ENCODE measurements around the gene TYW5. TPM values are rescaled to one million over a fixed set of nuclear protein-coding genes. Genes with fewer than 3 reads are reported as not detected.

Gene TYW5
- total RNA-seq, 2 donors from 2014 or later, result 7.6 to 8.1 TPM

GRCh38 chr2:199911877-199912161 is 43.5 kb downstream of the TYW5 start:
- Histone ChIP-seq H3K9ac (ENCODE audit: low read depth in 2 of 2, low read length in 2 of 2) (peak overlapping the region; percentile 90 to 97), H3K4me3 (peak overlapping the region; percentile 92), H3K9me3 (no peaks in the 10 kb centered on the region), H3K27me3 (no peaks in the 10 kb centered on the region), H3K36me3 (no peaks in the 10 kb centered on the region), H3K4me1 (no peaks in the 10 kb centered on the region), H3K27ac (peak overlapping the region; percentile 94)
- intact Hi-C loops (cut with DNase I), result no loop called here
- no peak for DNase-seq
- TF ChIP-seq, protein P1, sequence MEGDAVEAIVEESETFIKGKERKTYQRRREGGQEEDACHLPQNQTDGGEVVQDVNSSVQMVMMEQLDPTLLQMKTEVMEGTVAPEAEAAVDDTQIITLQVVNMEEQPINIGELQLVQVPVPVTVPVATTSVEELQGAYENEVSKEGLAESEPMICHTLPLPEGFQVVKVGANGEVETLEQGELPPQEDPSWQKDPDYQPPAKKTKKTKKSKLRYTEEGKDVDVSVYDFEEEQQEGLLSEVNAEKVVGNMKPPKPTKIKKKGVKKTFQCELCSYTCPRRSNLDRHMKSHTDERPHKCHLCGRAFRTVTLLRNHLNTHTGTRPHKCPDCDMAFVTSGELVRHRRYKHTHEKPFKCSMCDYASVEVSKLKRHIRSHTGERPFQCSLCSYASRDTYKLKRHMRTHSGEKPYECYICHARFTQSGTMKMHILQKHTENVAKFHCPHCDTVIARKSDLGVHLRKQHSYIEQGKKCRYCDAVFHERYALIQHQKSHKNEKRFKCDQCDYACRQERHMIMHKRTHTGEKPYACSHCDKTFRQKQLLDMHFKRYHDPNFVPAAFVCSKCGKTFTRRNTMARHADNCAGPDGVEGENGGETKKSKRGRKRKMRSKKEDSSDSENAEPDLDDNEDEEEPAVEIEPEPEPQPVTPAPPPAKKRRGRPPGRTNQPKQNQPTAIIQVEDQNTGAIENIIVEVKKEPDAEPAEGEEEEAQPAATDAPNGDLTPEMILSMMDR (IDR thresholded peaks at IDR 0.05), result no peak

- peak; percentile 99 for DNase-seq
- Histone ChIP-seq H3K9ac (ENCODE audit: low read depth in 2 of 2, low read length in 2 of 2) (peak within 1 kb of the TSS; percentile 90 to 97), H3K27me3 (no peaks in the 10 kb centered on the region), H3K9me3 (no peaks in the 10 kb centered on the region), H3K4me1 (no peaks in the 10 kb centered on the region), H3K36me3 (no peaks in the 10 kb centered on the region), H3K4me3 (peak within 1 kb of the TSS; percentile 92), H3K27ac (peak within 1 kb of the TSS; percentile 94)
- intact Hi-C loops (cut with DNase I), result no loop called here
- TF ChIP-seq, protein P1 (IDR thresholded peaks at IDR 0.05), result no peak
These were observed 44.0 kb downstream of the TYW5 start, which contains the start of gene C2orf69 for GRCh38 chr2:199911052-199911876. Gene C2orf69, plus strand, starts transcription at chr2:199911293. Its CDS starts 146 bp downstream, at chr2:199911439.

DNA sequence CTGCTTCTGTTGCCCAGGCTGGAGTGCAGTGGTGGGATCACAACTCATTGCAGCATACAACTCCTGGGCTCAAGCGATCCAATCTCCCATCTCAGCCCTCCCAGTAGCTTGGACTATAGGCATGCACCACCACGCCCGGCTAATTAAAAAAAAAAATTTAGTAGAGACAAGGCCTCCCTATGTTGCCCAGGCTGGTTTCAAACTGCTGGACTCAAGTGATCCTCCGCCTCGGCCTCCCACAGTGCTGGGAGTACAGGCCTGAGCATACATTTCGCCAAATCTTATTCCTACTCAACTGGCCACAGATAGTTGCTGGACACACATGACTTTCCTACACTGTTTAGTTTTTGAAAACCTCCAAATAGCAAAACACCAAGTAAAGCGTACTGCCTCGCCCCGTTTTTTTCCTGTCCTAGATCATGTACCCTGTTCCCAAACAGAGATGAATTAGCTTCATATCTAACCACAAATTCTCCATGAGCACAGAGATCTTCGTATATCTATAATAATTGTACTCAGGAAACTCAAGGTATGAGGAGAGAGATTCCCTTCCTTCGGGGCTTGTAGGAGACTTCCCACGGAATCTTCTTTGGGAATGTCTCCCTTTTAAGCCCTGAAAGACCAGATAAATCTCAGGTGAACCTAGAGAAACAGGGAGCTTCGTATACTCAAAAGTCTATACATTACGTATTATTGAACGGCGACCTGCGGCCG is 44.8 kb downstream of the TYW5 start:
- Histone ChIP-seq H3K9ac (ENCODE audit: low read depth in 2 of 2, low read length in 2 of 2) (no peak overlapping the region), H3K27ac (no peak overlapping the region), H3K4me3 (peak overlapping the region; percentile 92), H3K36me3 (no peaks in the 10 kb centered on the region), H3K4me1 (no peaks in the 10 kb centered on the region), H3K9me3 (no peaks in the 10 kb centered on the region), H3K27me3 (no peaks in the 10 kb centered on the region)
- intact Hi-C loops (cut with DNase I), result no loop called here
- TF ChIP-seq, protein P1 (IDR thresholded peaks at IDR 0.05), result no peak
- DNase-seq, result no peak

DNA sequence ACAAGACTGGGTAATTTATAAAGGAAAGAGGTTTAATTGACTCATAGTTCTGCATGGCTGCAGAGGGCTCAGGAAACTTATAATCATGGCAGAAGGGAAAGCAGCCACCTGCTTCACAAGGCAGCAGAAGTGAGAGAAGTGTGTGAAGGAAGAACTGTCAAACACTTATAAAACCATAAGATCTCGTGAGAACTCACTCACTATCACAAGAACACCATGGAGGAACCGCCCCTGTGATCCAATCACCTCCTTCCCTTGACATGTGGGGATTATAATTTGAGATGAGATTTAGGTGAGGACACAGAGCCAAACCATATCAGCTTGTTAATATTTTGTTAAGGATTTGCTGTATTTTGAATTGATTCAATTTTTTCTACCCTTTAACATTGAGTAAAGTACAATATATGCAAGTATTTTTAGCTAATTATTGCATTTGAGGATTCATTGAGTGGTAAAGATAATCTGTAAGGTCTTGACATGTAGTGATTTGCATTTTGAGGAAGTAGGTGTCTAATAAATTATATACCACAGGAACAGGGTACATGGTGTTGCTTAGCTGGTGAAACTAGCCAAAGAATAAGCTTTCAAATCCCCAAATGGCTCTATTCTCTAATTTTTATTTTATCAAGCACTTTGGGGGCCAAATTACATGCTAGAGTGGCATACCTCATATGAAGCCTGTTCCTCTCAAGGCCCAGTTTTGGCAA is 48.1 kb downstream of the TYW5 start:
- Histone ChIP-seq H3K27me3 (no peaks in the 10 kb centered on the region), H3K9me3 (no peaks in the 10 kb centered on the region), H3K27ac (no peak overlapping the region), H3K4me1 (no peaks in the 10 kb centered on the region), H3K36me3 (no peaks in the 10 kb centered on the region), H3K9ac (ENCODE audit: low read depth in 2 of 2, low read length in 2 of 2) (no peak overlapping the region), H3K4me3 (no peak overlapping the region)
- TF ChIP-seq, protein P1 (IDR thresholded peaks at IDR 0.05), result no peak
- no peak for DNase-seq
- intact Hi-C loops (cut with DNase I), result no loop called here

DNA sequence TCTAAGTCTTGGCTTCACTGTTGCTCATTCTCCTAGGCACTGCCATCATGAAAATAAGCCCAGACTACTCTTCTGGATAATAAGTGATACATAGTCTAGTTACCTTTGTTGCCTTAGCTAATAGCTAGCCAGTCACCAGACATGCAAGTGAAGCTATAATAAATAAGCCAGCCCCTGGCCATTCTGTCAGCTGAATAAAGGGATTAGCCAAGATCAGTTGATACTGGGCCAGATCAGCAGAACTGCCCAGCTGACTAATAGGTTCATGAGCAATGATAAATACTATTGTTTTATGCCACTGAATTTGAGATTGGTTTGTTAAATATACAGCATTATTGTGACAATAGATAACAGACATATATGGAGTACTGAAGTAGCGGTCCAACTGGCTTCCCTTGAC is 52.2 kb downstream of the TYW5 start:
- Histone ChIP-seq H3K4me3 (no peak overlapping the region), H3K36me3 (no peaks in the 10 kb centered on the region), H3K27me3 (no peaks in the 10 kb centered on the region), H3K9me3 (no peaks in the 10 kb centered on the region), H3K27ac (no peak overlapping the region), H3K9ac (ENCODE audit: low read depth in 2 of 2, low read length in 2 of 2) (no peak overlapping the region), H3K4me1 (no peaks in the 10 kb centered on the region)
- intact Hi-C loops (cut with DNase I), result no loop called here
- DNase-seq, result no peak
- TF ChIP-seq, protein P1 (IDR thresholded peaks at IDR 0.05), result no peak
